Measurements from ENCODE around the gene REPS2.

Gene REPS2

GRCh38 chrX:17038681-17039161, 92.3 kb downstream of the REPS2 start:
- no peak for DNase-seq

GRCh38 chrX:17039826-17040225, 93.4 kb downstream of the REPS2 start:
- DNase-seq: no peak

- DNase-seq: no peak
Observed at GRCh38 chrX:17040711-17041110, 94.3 kb downstream of the REPS2 start.

- DNase-seq: no peak
Observed at GRCh38 chrX:17042037-17042436, 95.6 kb downstream of the REPS2 start.

- peak; percentile 44 for DNase-seq
Observed at GRCh38 chrX:17046478-17047097, 100.1 kb downstream of the REPS2 start.

GRCh38 chrX:17047224-17047623, 100.8 kb downstream of the REPS2 start:
- no peak for DNase-seq

- DNase-seq: no peak
Observed at GRCh38 chrX:17052210-17052609, 105.8 kb downstream of the REPS2 start.

- DNase-seq: no peak
Observed at GRCh38 chrX:17052793-17053192, 106.3 kb downstream of the REPS2 start.

GRCh38 chrX:17053502-17053901, 107.0 kb downstream of the REPS2 start:
- no peak for DNase-seq

- DNase-seq: no peak
Observed at GRCh38 chrX:17056868-17057608, 110.6 kb downstream of the REPS2 start.

- DNase-seq: no peak
Observed at GRCh38 chrX:17062065-17062464, 115.6 kb downstream of the REPS2 start.

- no peak for DNase-seq
Observed at GRCh38 chrX:17065100-17065499, 118.6 kb downstream of the REPS2 start.

- no peak for DNase-seq
Observed at GRCh38 chrX:17067534-17067933, 121.1 kb downstream of the REPS2 start.

- no peak for DNase-seq
Observed at GRCh38 chrX:17072301-17072700, 125.8 kb downstream of the REPS2 start.

- DNase-seq: no peak
Observed at GRCh38 chrX:17072721-17073230, 126.3 kb downstream of the REPS2 start.

GRCh38 chrX:17075004-17075403, 128.5 kb downstream of the REPS2 start:
- DNase-seq: no peak

- no peak for DNase-seq
Observed at GRCh38 chrX:17077361-17077760, 130.9 kb downstream of the REPS2 start.

GRCh38 chrX:17078031-17078720, 131.7 kb downstream of the REPS2 start:
- DNase-seq: no peak

GRCh38 chrX:17081511-17081910, 135.1 kb downstream of the REPS2 start:
- DNase-seq: no peak

GRCh38 chrX:17081968-17082367, 135.5 kb downstream of the REPS2 start:
- DNase-seq: no peak

- DNase-seq: no peak
Observed at GRCh38 chrX:17082831-17083230, 136.4 kb downstream of the REPS2 start.

GRCh38 chrX:17086317-17086716, 139.9 kb downstream of the REPS2 start:
- DNase-seq: no peak

- DNase-seq: no peak
Observed at GRCh38 chrX:17095161-17095560, 148.7 kb downstream of the REPS2 start.

All from CD4-positive, alpha-beta T cell treated with Interleukin-6 for 4 hours (primary cell).